ENCODE measurements around the gene CFAP161. TPM values are rescaled to one million over a fixed set of nuclear protein-coding genes. Genes with fewer than 3 reads are reported as not detected.

The CFAP161 gene
- polyA plus RNA-seq, 3 donors = not detected

DNA sequence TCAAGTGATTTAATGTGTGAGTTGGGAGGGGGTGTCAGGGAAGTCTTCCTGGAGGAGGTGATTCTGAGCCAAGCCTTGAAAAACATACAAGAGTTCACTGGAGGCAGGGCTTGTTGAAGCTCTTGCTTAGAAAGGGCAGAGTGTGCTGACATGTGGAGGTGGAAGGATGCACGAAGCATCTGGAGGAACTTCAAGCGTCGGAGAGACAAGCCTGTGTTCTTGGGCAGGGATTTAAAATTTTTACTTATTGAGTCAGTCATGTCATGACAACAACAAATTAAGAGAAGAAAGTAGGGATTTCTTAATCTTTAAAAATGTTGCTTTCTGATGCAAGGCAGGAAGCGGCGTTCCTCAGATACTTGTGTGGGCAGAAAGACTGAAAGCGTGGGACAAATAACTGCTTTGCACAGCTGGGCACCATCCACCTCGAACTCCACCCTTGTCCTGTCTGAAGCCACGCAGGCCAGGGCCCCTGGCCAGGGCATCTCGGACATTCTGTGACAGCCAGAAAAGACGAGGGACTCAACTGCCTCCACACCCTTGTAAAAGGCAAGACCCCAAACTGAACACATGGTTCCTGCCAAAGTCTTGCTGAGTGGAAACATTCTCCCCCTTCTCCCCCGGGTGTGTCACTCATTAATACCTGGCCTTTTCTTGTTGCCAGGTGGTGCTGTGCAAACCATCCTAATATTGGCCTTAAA lies 55.7 kb downstream of the CFAP161 start:
- Mint-ChIP-seq H3K4me1 (peaks cover 4% of the 10 kb centered on the region), H3K27ac (no peak overlapping the region), H3K36me3 (no peaks in the 10 kb centered on the region), H3K4me3 (no peak overlapping the region), H3K9me3 (no peaks in the 10 kb centered on the region), H3K27me3 (ENCODE audit: low read depth in 3 of 3) (peaks cover 0 to 3% (median 2%) of the 10 kb centered on the region in 3 donors)
- DNase-seq = no peak
- Histone ChIP-seq H3K9ac (ENCODE audit: insufficient read depth, low read length, poor library complexity, severe bottlenecking) (no peak overlapping the region), H3K4me3 (replicated peaks in 1 of 3; ENCODE audit: low read depth in 2 of 3, low read length in 3 of 3) (no peak overlapping the region), H3K9me3 (replicated peaks in 1 of 2; ENCODE audit: control insufficient read depth in 1 of 2, insufficient read depth in 1 of 2, low read length in 2 of 2) (no peaks in the 10 kb centered on the region), H3K79me2 (ENCODE audit: insufficient read depth, low read length) (no peaks in the 10 kb centered on the region), H4K20me1 (ENCODE audit: insufficient read depth, low read length) (no peaks in the 10 kb centered on the region), H3K27ac (ENCODE audit: low read depth in 1 of 2, low read length in 2 of 2) (no peak overlapping the region), H3K4me1 (ENCODE audit: control insufficient read depth in 1 of 2, insufficient read depth in 2 of 2, low read length in 2 of 2) (no peaks in the 10 kb centered on the region), H2AFZ (ENCODE audit: insufficient read depth, low read depth, low read length, poor library complexity, severe bottlenecking) (no peak overlapping the region), H3K27me3 (ENCODE audit: control insufficient read depth in 2 of 2, insufficient read depth in 2 of 2, low read length in 2 of 2) (no peaks in the 10 kb centered on the region), H3K36me3 (replicated peaks in 1 of 2; ENCODE audit: control insufficient read depth in 1 of 2, insufficient read depth in 2 of 2, low read length in 2 of 2) (no peaks in the 10 kb centered on the region), H3K4me2 (replicated peaks; ENCODE audit: extremely low read depth, low read length, poor library complexity, severe bottlenecking) (no peak overlapping the region)
- TF ChIP-seq, protein P1, sequence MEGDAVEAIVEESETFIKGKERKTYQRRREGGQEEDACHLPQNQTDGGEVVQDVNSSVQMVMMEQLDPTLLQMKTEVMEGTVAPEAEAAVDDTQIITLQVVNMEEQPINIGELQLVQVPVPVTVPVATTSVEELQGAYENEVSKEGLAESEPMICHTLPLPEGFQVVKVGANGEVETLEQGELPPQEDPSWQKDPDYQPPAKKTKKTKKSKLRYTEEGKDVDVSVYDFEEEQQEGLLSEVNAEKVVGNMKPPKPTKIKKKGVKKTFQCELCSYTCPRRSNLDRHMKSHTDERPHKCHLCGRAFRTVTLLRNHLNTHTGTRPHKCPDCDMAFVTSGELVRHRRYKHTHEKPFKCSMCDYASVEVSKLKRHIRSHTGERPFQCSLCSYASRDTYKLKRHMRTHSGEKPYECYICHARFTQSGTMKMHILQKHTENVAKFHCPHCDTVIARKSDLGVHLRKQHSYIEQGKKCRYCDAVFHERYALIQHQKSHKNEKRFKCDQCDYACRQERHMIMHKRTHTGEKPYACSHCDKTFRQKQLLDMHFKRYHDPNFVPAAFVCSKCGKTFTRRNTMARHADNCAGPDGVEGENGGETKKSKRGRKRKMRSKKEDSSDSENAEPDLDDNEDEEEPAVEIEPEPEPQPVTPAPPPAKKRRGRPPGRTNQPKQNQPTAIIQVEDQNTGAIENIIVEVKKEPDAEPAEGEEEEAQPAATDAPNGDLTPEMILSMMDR (IDR thresholded peaks at IDR 0.05) = no peak
- 48% methylated on average over 10 of the region's 11 CpGs for WGBS (ENCODE audit: insufficient coverage)
- intact Hi-C loops (cut with micrococcal nuclease) = no loop called here

DNA sequence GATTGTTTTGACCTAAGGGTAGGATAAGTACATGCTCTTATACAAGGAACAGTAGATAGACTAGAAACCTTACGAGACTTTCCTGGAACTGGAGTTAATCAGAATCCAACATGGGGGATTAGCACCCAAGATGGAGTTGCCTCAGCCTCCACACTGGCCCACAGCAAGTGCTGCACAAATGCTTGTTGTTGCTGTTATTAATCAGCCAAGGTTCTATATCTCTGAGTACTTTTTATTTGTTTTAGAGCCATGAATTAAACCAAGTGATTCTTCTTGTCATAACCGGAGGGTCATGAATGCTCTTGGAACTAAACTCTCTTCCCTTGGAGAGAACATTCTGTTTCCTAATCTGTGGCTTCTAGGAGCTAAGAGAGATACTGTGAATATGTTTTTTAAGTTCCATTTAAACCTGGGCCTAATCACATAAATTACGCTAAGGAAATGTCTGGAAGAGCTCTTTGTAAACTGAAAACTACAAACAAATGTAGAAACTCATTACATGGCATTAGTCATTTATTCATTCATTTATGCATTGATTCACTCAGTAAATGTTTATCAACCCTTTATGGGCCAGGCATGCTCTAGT lies 56.9 kb downstream of the CFAP161 start:
- Histone ChIP-seq H3K36me3 (replicated peaks in 1 of 2; ENCODE audit: control insufficient read depth in 1 of 2, insufficient read depth in 2 of 2, low read length in 2 of 2) (no peaks in the 10 kb centered on the region), H3K4me2 (replicated peaks; ENCODE audit: extremely low read depth, low read length, poor library complexity, severe bottlenecking) (no peak overlapping the region), H3K4me1 (ENCODE audit: control insufficient read depth in 1 of 2, insufficient read depth in 2 of 2, low read length in 2 of 2) (no peaks in the 10 kb centered on the region), H3K27ac (ENCODE audit: low read depth in 1 of 2, low read length in 2 of 2) (no peak overlapping the region), H2AFZ (ENCODE audit: insufficient read depth, low read depth, low read length, poor library complexity, severe bottlenecking) (no peak overlapping the region), H3K79me2 (ENCODE audit: insufficient read depth, low read length) (no peaks in the 10 kb centered on the region), H3K9me3 (replicated peaks in 1 of 2; ENCODE audit: control insufficient read depth in 1 of 2, insufficient read depth in 1 of 2, low read length in 2 of 2) (no peaks in the 10 kb centered on the region), H3K4me3 (replicated peaks in 1 of 3; ENCODE audit: low read depth in 2 of 3, low read length in 3 of 3) (no peak overlapping the region), H3K9ac (ENCODE audit: insufficient read depth, low read length, poor library complexity, severe bottlenecking) (no peak overlapping the region), H3K27me3 (ENCODE audit: control insufficient read depth in 2 of 2, insufficient read depth in 2 of 2, low read length in 2 of 2) (no peaks in the 10 kb centered on the region), H4K20me1 (ENCODE audit: insufficient read depth, low read length) (no peaks in the 10 kb centered on the region)
- no peaks in the 10 kb centered on the region for H3K36me3 Mint-ChIP-seq
- TF ChIP-seq, protein P1 (IDR thresholded peaks at IDR 0.05) = no peak
- no peak overlapping the region for H3K27ac Mint-ChIP-seq
- peaks cover 0 to 3% (median 2%) of the 10 kb centered on the region in 3 donors for H3K27me3 Mint-ChIP-seq (ENCODE audit: low read depth in 3 of 3)
- WGBS (ENCODE audit: insufficient coverage) = no CpG with 5 or more reads among the region's 3 CpGs
- intact Hi-C loops (cut with micrococcal nuclease) = no loop called here
- H3K4me1 Mint-ChIP-seq = peaks cover 4% of the 10 kb centered on the region
- no peak for DNase-seq
- no peaks in the 10 kb centered on the region for H3K9me3 Mint-ChIP-seq
- no peak overlapping the region for H3K4me3 Mint-ChIP-seq
